Naive B cell (primary cell): ENCODE results near the gene FDXACB1. TPM values are rescaled to one million over a fixed set of nuclear protein-coding genes. Genes with fewer than 3 reads are reported as not detected.
"Not testable (repeated sequence)": the region's sequence is repeated elsewhere in the genome, so short reads cannot be mapped to it uniquely, and the experiment has no call there.

ENCODE experiments used
- ATAC-seq, 2 donors: fragments of 150-1000 bp; cut with Tn5 transposase; 2 replicates each; pipeline ENCODE4 v1.10.0; 2021; ENCODE audit warnings: low read depth in 2 of 2, mild to moderate bottlenecking in 2 of 2, moderate library complexity in 2 of 2
- DNase-seq: peaks from one replicate; pipeline ENCODE4 v3.0.0; 2022
- H3K27ac Mint-ChIP-seq, 6 donors: one replicate each; pipeline ENCODE4 v1.8.0; 2020 to 2022; ENCODE audit warnings: mild to moderate bottlenecking in 6 of 6, mixed read lengths in 6 of 6, moderate library complexity in 5 of 6, inconsistent platforms in 2 of 6
- H3K27me3 Mint-ChIP-seq, 3 donors: one replicate each; pipeline ENCODE4 v1.8.0; 2021 to 2022; ENCODE audit warnings: mixed read lengths in 3 of 3, mild to moderate bottlenecking in 1 of 3
- H3K36me3 Mint-ChIP-seq, 2 donors: one replicate each; pipeline ENCODE4 v1.8.0; 2020 to 2022; ENCODE audit warnings: mixed read lengths in 2 of 2, inconsistent platforms in 1 of 2, mild to moderate bottlenecking in 1 of 2
- H3K4me1 Mint-ChIP-seq, 3 donors: one replicate each; pipeline ENCODE4 v1.8.0; 2020 to 2022; ENCODE audit warnings: mixed read lengths in 3 of 3, inconsistent platforms in 1 of 3, mild to moderate bottlenecking in 1 of 3, moderate library complexity in 1 of 3
- H3K4me3 Mint-ChIP-seq, 8 donors: one replicate each; pipeline ENCODE4 v1.8.0; 2020 to 2022; ENCODE audit warnings: mild to moderate bottlenecking in 8 of 8, mixed read lengths in 8 of 8, moderate library complexity in 8 of 8, inconsistent platforms in 2 of 8
- H3K9me3 Mint-ChIP-seq, 7 donors: one replicate each; pipeline ENCODE4 v1.8.0; 2020 to 2022; ENCODE audit warnings: mixed read lengths in 7 of 7, mild to moderate bottlenecking in 5 of 7, inconsistent platforms in 2 of 7, moderate library complexity in 1 of 7
- polyA plus RNA-seq, 6 donors: library from polyadenylated mRNA; unstranded; fragments of 300-500 nt; fragmentation: Illumina TruSeq; gene quantifications; one replicate each; pipeline ENCODE4 v1.2.3, GENCODE V29; 2021; ENCODE audit warnings: low read depth in 6 of 6

FDXACB1 gene
- polyA plus RNA-seq, 6 donors from 2014 or later, result 3.0 to 10.6 (median 6.0) TPM

GRCh38 chr11:111885053-111885452 is 6.1 kb upstream of the FDXACB1 start:
- not testable (repeated sequence) for H3K4me3 Mint-ChIP-seq, DNase-seq, H3K9me3 Mint-ChIP-seq, H3K27ac Mint-ChIP-seq, H3K4me1 Mint-ChIP-seq, H3K36me3 Mint-ChIP-seq, H3K27me3 Mint-ChIP-seq, ATAC-seq

- DNase-seq, result no peak
- no peak for ATAC-seq
- H3K36me3 Mint-ChIP-seq, result no peaks in the 10 kb centered on the region
- peaks cover 9 to 22% (median 14%) of the 10 kb centered on the region in 3 donors for H3K4me1 Mint-ChIP-seq
- H3K4me3 Mint-ChIP-seq, result peak overlapping the region in 1 of 8 donors; percentile 22
- no peak overlapping the region for H3K27ac Mint-ChIP-seq
- H3K9me3 Mint-ChIP-seq, result peaks cover 0 to 6% (median 0%) of the 10 kb centered on the region in 7 donors
- H3K27me3 Mint-ChIP-seq, result no peaks in the 10 kb centered on the region
These were observed 3.2 kb upstream of the FDXACB1 start for GRCh38 chr11:111882202-111882601.

GRCh38 chr11:111879637-111879960 is 634 bp upstream of the FDXACB1 start:
- DNase-seq (no peak), ATAC-seq (peak in 1 of 2 donors; percentile 3)
- no peaks in the 10 kb centered on the region for H3K27me3 Mint-ChIP-seq
- H3K27ac Mint-ChIP-seq, result peak overlapping the region; percentile 98 to 100 (median 100)
- H3K36me3 Mint-ChIP-seq, result no peaks in the 10 kb centered on the region
- peaks cover 0 to 6% (median 0%) of the 10 kb centered on the region in 7 donors for H3K9me3 Mint-ChIP-seq
- peak overlapping the region; percentile 82 to 100 (median 96) for H3K4me3 Mint-ChIP-seq
- peaks cover 9 to 22% (median 14%) of the 10 kb centered on the region in 3 donors for H3K4me1 Mint-ChIP-seq

- DNase-seq (no peak), ATAC-seq (no peak)
- Mint-ChIP-seq H3K9me3 (peaks cover 0 to 6% (median 0%) of the 10 kb centered on the region in 7 donors), H3K36me3 (no peaks in the 10 kb centered on the region), H3K4me1 (peaks cover 12 to 22% (median 14%) of the 10 kb centered on the region in 3 donors), H3K27ac (peak overlapping the region; percentile 98 to 100 (median 100)), H3K4me3 (peak overlapping the region; percentile 82 to 100 (median 96)), H3K27me3 (no peaks in the 10 kb centered on the region)
These were observed 548 bp downstream of the FDXACB1 start for GRCh38 chr11:111878385-111878848.

- peak overlapping the region; percentile 86 to 98 (median 92) for H3K27ac Mint-ChIP-seq
- peak overlapping the region; percentile 91 to 96 (median 94) for H3K4me3 Mint-ChIP-seq
- peaks cover 14 to 34% (median 23%) of the 10 kb centered on the region in 3 donors for H3K4me1 Mint-ChIP-seq
- no peaks in the 10 kb centered on the region for H3K9me3 Mint-ChIP-seq
- no peak for ATAC-seq
- no peak for DNase-seq
- H3K36me3 Mint-ChIP-seq, result peaks cover 10 to 16% of the 10 kb centered on the region in 2 donors
- H3K27me3 Mint-ChIP-seq, result no peaks in the 10 kb centered on the region
These were observed 7.2 kb downstream of the FDXACB1 start for GRCh38 chr11:111871693-111872161.

- DNase-seq (peak; percentile 85), ATAC-seq (peak; percentile 83 to 88)
- H3K4me1 Mint-ChIP-seq, result peaks cover 14 to 34% (median 23%) of the 10 kb centered on the region in 3 donors
- H3K9me3 Mint-ChIP-seq, result no peaks in the 10 kb centered on the region
- peak within 1 kb of the TSS; percentile 91 to 96 (median 94) for H3K4me3 Mint-ChIP-seq
- H3K36me3 Mint-ChIP-seq, result peaks cover 10 to 21% of the 10 kb centered on the region in 2 donors
- peak within 1 kb of the TSS; percentile 86 to 98 (median 94) for H3K27ac Mint-ChIP-seq
- no peaks in the 10 kb centered on the region for H3K27me3 Mint-ChIP-seq
These were observed 7.9 kb downstream of the FDXACB1 start, which contains the start of gene ALG9 for GRCh38 chr11:111870886-111871692. Gene ALG9 (minus strand): TSS chr11:111871581. CDS start chr11:111871482, 99 bp downstream.

- no peak for DNase-seq
These were observed 8.5 kb downstream of the FDXACB1 start for GRCh38 chr11:111870522-111870885.

GRCh38 chr11:111870113-111870512 is 8.9 kb downstream of the FDXACB1 start:
- Mint-ChIP-seq H3K27me3 (no peaks in the 10 kb centered on the region), H3K27ac (peak overlapping the region in 2 of 6 donors; percentile 44 to 86), H3K36me3 (peaks cover 10 to 22% of the 10 kb centered on the region in 2 donors), H3K4me1 (peaks cover 14 to 34% (median 23%) of the 10 kb centered on the region in 3 donors), H3K9me3 (no peaks in the 10 kb centered on the region), H3K4me3 (peak overlapping the region in 5 of 8 donors; percentile 9 to 93 (median 59))
- no peak for DNase-seq
- no peak for ATAC-seq

More at GRCh38 chr11:111870522-111870885, 8.5 kb downstream of the FDXACB1 start:
- no peaks in the 10 kb centered on the region for H3K27me3 Mint-ChIP-seq
- H3K36me3 Mint-ChIP-seq, result peaks cover 10 to 22% of the 10 kb centered on the region in 2 donors
- ATAC-seq, result peak in 1 of 2 donors; percentile 1
- H3K9me3 Mint-ChIP-seq, result no peaks in the 10 kb centered on the region
- peaks cover 14 to 34% (median 23%) of the 10 kb centered on the region in 3 donors for H3K4me1 Mint-ChIP-seq
- peak overlapping the region; percentile 91 to 96 (median 94) for H3K4me3 Mint-ChIP-seq
- H3K27ac Mint-ChIP-seq, result peak overlapping the region; percentile 86 to 98 (median 94)

- Mint-ChIP-seq H3K4me3 (no peak overlapping the region), H3K9me3 (no peaks in the 10 kb centered on the region), H3K4me1 (no peaks in the 10 kb centered on the region), H3K36me3 (peaks cover 19 to 36% of the 10 kb centered on the region in 2 donors), H3K27ac (no peak overlapping the region), H3K27me3 (no peaks in the 10 kb centered on the region)
- ATAC-seq (no peak), DNase-seq (no peak)
These were observed 18.7 kb downstream of the FDXACB1 start for GRCh38 chr11:111860257-111860656.

GRCh38 chr11:111855506-111855905 is 23.5 kb downstream of the FDXACB1 start:
- Mint-ChIP-seq H3K27ac (peak overlapping the region in 1 of 6 donors; percentile 83), H3K9me3 (no peaks in the 10 kb centered on the region), H3K4me1 (no peaks in the 10 kb centered on the region), H3K36me3 (peaks cover 25 to 39% of the 10 kb centered on the region in 2 donors), H3K27me3 (no peaks in the 10 kb centered on the region), H3K4me3 (no peak overlapping the region)
- DNase-seq (no peak), ATAC-seq (no peak)

GRCh38 chr11:111852103-111852502 is 26.9 kb downstream of the FDXACB1 start:
- no peak overlapping the region for H3K4me3 Mint-ChIP-seq
- no peak for ATAC-seq

GRCh38 chr11:111851636-111852035 is 27.3 kb downstream of the FDXACB1 start:
- H3K27me3 Mint-ChIP-seq, result no peaks in the 10 kb centered on the region
- DNase-seq (no peak), ATAC-seq (no peak)
- H3K4me1 Mint-ChIP-seq, result no peaks in the 10 kb centered on the region
- H3K4me3 Mint-ChIP-seq, result no peak overlapping the region
- no peaks in the 10 kb centered on the region for H3K9me3 Mint-ChIP-seq
- H3K27ac Mint-ChIP-seq, result no peak overlapping the region
- peaks cover 14 to 28% of the 10 kb centered on the region in 2 donors for H3K36me3 Mint-ChIP-seq

More at GRCh38 chr11:111852103-111852502, 26.9 kb downstream of the FDXACB1 start:
- Mint-ChIP-seq H3K27ac (peak overlapping the region in 1 of 6 donors; percentile 24), H3K4me1 (no peaks in the 10 kb centered on the region), H3K27me3 (no peaks in the 10 kb centered on the region), H3K36me3 (peaks cover 14 to 30% of the 10 kb centered on the region in 2 donors), H3K9me3 (no peaks in the 10 kb centered on the region)
- DNase-seq, result no peak

- no peak overlapping the region for H3K4me3 Mint-ChIP-seq
- no peaks in the 10 kb centered on the region for H3K27me3 Mint-ChIP-seq
- DNase-seq (no peak), ATAC-seq (no peak)
- no peaks in the 10 kb centered on the region for H3K9me3 Mint-ChIP-seq
- H3K36me3 Mint-ChIP-seq, result peaks cover 14 to 28% of the 10 kb centered on the region in 2 donors
- H3K27ac Mint-ChIP-seq, result peak overlapping the region in 1 of 6 donors; percentile 51
- H3K4me1 Mint-ChIP-seq, result no peaks in the 10 kb centered on the region
These were observed 27.9 kb downstream of the FDXACB1 start for GRCh38 chr11:111851067-111851466.

GRCh38 chr11:111849631-111850030 is 29.3 kb downstream of the FDXACB1 start:
- Mint-ChIP-seq H3K27ac (no peak overlapping the region), H3K36me3 (peaks cover 4 to 18% of the 10 kb centered on the region in 2 donors), H3K9me3 (no peaks in the 10 kb centered on the region), H3K27me3 (no peaks in the 10 kb centered on the region), H3K4me1 (no peaks in the 10 kb centered on the region), H3K4me3 (no peak overlapping the region)
- DNase-seq (no peak), ATAC-seq (no peak)
